Activated naive CD4-positive, alpha-beta T cell treated with anti-CD3 and anti-CD28 coated beads, Interleukin-2, amount 50 U/mL, for 72 hours (primary cell): Measurements from ENCODE around the gene OTOA. TPM values are rescaled to one million over a fixed set of nuclear protein-coding genes. Genes with fewer than 3 reads are reported as not detected.
"Not testable (repeated sequence)": the region's sequence is repeated elsewhere in the genome, so short reads cannot be mapped to it uniquely, and the experiment has no call there.

Experiments used
- ATAC-seq, 2 donors: fragments of 150-1000 bp; cut with Tn5 transposase; 2 replicates each; pipeline ENCODE4 v1.10.0; 2021; ENCODE audit warnings: mild to moderate bottlenecking in 2 of 2, moderate library complexity in 2 of 2
- DNase-seq, 2 donors: peaks; one replicate each; pipeline ENCODE4 v3.0.0; 2021 to 2022; ENCODE audit warnings: low spot score in 2 of 2
- H3K27ac Mint-ChIP-seq, 2 donors: one replicate each; pipeline ENCODE4 v1.8.0; 2022; ENCODE audit warnings: mild to moderate bottlenecking in 2 of 2, mixed read lengths in 2 of 2
- H3K36me3 Mint-ChIP-seq, 2 donors: one replicate each; pipeline ENCODE4 v1.8.0; 2022; ENCODE audit warnings: mixed read lengths in 2 of 2
- H3K9me3 Mint-ChIP-seq, 2 donors: one replicate each; pipeline ENCODE4 v1.8.0; 2022; ENCODE audit warnings: mixed read lengths in 2 of 2
- total RNA-seq, 2 donors: library from RNA; stranded (reverse); gene quantifications; one replicate each; pipeline ENCODE4 v1.2.3, GENCODE V29; 2022

Gene OTOA
- total RNA-seq, 2 donors from 2014 or later = 0.12 to 0.18 TPM

DNA sequence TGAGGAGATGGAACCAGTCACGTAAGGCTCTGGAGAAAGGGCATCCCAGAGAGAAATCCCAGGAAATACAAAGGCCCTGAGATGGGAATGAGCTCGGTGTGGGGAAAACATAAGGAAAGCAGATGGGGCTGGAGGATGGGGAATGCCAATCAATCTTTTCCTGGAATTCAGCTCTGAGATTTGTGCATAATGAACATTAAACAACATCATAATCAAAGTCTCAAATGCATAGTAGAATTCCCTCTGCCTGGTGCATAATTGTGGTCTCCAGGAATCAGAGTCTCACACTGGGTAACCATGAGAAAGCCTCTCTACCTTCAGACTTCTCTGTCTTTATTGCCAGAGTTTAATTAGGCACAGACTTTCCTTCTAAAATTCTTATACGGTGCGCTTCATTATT, 30.8 kb downstream of the OTOA start:
- no peaks in the 10 kb centered on the region for H3K9me3 Mint-ChIP-seq
- H3K36me3 Mint-ChIP-seq = no peaks in the 10 kb centered on the region
- DNase-seq (no peak), ATAC-seq (no peak)
- no peak overlapping the region for H3K27ac Mint-ChIP-seq

GRCh38 chr16:21697032-21697431, 33.3 kb downstream of the OTOA start:
- no peak for ATAC-seq
- H3K27ac Mint-ChIP-seq = no peak overlapping the region
- H3K9me3 Mint-ChIP-seq = no peaks in the 10 kb centered on the region
- DNase-seq = no peak
- H3K36me3 Mint-ChIP-seq = no peaks in the 10 kb centered on the region

- H3K27ac Mint-ChIP-seq = no peak overlapping the region
- no peaks in the 10 kb centered on the region for H3K36me3 Mint-ChIP-seq
- H3K9me3 Mint-ChIP-seq = no peaks in the 10 kb centered on the region
- no peak for ATAC-seq
- no peak for DNase-seq
Observed at GRCh38 chr16:21698169-21699032, 34.6 kb downstream of the OTOA start.

DNA sequence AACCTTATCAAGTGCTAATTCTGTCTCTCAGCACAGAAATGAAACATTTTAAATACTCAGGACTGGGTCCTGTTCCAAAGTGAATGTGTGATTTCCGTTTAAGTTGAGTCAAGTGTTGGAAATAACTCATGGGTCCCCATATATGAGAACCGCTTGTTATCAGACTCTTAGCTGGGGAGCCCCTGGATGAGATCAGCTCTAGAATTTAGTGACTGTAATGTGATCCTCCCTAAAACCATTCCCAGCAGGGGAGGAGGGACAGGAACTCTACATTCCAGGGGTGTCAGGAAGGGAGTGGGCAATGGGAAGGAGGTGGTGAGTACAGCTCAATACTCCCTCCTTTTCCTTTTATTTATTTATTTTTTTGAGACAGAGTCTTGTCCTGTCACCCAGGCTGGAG, 37.5 kb downstream of the OTOA start:
- DNase-seq = no peak
- no peak for ATAC-seq
- H3K9me3 Mint-ChIP-seq = no peaks in the 10 kb centered on the region
- no peak overlapping the region for H3K27ac Mint-ChIP-seq
- H3K36me3 Mint-ChIP-seq = no peaks in the 10 kb centered on the region

DNA sequence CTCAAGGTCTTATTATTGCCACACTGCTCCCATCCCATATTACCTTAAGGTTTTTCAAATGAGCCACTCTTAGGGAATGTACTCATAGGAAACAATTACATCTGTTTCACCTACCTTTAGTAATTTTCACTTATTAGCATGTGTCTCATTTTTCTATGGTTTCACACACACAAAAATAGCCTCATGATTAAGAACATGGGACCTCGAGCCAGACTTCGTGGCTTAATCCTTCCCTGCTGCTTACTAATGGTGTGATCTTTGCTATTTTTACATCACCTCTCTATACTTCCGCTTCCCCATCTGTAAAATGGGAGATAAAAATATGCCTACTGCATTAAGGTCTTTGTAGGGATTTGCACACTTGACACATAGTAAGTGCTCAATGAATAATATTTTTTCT, 38.5 kb downstream of the OTOA start:
- ATAC-seq (no peak), DNase-seq (no peak)
- no peaks in the 10 kb centered on the region for H3K9me3 Mint-ChIP-seq

GRCh38 chr16:21703156-21703555, 39.4 kb downstream of the OTOA start:
- ATAC-seq = no peak
- Mint-ChIP-seq H3K9me3 (no peaks in the 10 kb centered on the region), H3K36me3 (no peaks in the 10 kb centered on the region), H3K27ac (no peak overlapping the region)
- no peak for DNase-seq

More for the DNA sequence above, 38.5 kb downstream of the OTOA start:
- H3K27ac Mint-ChIP-seq = no peak overlapping the region
- no peaks in the 10 kb centered on the region for H3K36me3 Mint-ChIP-seq

DNA sequence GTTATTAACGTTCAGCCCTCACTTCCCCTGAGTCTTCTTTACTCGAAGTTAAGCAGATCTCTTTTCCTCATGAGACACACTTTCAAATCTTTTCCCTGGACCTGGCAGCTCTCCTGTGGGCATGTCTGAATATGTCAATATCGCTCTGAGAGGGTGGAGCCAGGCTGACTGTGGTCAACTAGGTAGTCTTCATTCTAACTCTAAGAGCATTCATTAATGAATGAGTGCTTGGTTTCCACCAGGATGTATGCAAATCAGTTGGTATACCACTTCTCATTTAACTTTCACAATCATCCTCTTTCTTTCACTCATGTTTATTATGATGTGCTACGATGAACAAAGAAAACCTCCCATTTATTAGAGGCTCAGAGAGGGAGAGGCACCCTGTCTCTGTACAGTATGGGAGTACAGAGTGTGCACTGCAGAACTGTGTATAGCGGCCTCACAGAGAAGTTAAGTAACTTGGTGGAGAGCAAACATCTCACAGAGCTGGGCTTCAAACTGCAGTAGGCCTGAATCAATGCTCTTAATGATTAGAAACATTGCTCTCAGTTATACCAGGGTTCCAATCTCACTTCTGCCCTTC, 39.9 kb downstream of the OTOA start:
- no peaks in the 10 kb centered on the region for H3K36me3 Mint-ChIP-seq
- no peaks in the 10 kb centered on the region for H3K9me3 Mint-ChIP-seq
- no peak overlapping the region for H3K27ac Mint-ChIP-seq
- no peak for ATAC-seq
- no peak for DNase-seq

- no peak for ATAC-seq
- Mint-ChIP-seq H3K9me3 (no peaks in the 10 kb centered on the region), H3K27ac (no peak overlapping the region), H3K36me3 (no peaks in the 10 kb centered on the region)
- DNase-seq = no peak
Observed at GRCh38 chr16:21704266-21704665, 40.5 kb downstream of the OTOA start.

DNA sequence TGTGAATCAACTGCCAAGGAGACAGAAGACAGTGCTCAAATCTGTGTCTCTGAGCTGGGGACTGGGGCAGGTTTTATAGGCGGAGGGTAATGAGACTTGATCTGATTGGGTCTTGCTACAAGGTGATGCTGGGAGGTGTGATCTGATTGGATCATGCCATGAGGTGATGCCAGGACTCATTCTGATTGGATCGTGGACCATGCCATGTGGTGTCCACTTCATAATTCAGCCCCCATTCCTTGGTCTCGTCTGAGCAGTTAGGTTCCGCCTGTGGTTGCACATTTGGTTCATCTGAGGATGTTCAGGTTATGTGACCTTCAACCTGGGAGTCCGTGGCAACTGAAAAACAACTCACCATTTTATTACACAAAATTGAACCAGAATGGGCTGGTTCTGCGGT, 41.0 kb downstream of the OTOA start:
- no peak overlapping the region for H3K27ac Mint-ChIP-seq
- ATAC-seq (no peak), DNase-seq (no peak)
- no peaks in the 10 kb centered on the region for H3K9me3 Mint-ChIP-seq
- H3K36me3 Mint-ChIP-seq = no peaks in the 10 kb centered on the region

DNA sequence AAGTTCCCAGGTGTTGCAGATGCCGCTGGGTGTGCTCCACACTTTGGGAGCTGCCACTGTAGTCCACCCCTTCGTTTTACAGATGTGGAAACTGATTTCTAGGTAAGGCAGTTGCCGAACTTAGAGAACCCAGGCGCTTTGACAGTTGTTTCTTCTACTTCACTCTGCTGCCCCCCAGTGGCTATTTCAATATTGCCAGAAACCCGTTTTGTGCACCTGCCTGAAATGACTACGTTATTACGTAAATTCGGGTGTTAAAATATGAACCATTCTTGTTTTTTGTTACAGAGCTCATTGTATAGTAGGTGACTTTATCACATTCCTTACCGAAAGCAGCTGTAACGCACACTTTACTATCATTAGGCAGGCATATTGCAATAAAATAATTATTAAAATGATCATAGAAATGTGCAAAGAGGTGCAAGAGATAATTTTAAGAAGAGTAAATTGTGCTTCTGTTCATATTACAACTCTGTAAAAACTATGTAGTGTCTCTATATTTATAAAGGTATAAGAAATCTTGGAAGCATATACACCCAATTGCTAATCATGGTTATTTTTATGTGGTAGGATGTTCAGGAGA, 44.9 kb downstream of the OTOA start:
- no peak overlapping the region for H3K27ac Mint-ChIP-seq
- peak; percentile 58 to 72 for ATAC-seq
- DNase-seq = peak; percentile 66 to 91
- no peaks in the 10 kb centered on the region for H3K36me3 Mint-ChIP-seq
- H3K9me3 Mint-ChIP-seq = no peaks in the 10 kb centered on the region

DNA sequence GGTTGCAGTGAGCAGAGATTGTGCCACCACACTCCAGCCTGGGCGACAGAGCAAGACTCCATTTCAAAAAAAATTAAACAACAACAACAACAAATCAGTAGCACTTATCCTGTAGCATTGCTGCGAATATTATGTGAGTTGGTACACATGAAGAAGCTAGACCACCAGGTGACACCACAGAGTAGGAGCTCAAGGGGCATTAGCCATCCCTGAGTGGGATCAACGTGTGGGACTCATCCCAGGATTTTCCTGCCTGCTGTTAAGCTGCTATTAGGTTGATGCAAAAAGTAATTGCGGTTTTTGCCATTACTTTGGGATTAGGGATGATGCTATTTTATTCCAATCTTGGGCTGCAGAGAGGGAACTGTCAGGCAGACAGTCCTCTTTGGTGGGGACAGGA, 47.2 kb downstream of the OTOA start:
- no peak for ATAC-seq
- no peak for DNase-seq
- H3K9me3 Mint-ChIP-seq = no peaks in the 10 kb centered on the region
- H3K36me3 Mint-ChIP-seq = no peaks in the 10 kb centered on the region
- no peak overlapping the region for H3K27ac Mint-ChIP-seq

GRCh38 chr16:21713549-21714368, 50.0 kb downstream of the OTOA start:
- no peak overlapping the region for H3K27ac Mint-ChIP-seq
- ATAC-seq (no peak), DNase-seq (no peak)
- no peaks in the 10 kb centered on the region for H3K9me3 Mint-ChIP-seq
- no peaks in the 10 kb centered on the region for H3K36me3 Mint-ChIP-seq

DNA sequence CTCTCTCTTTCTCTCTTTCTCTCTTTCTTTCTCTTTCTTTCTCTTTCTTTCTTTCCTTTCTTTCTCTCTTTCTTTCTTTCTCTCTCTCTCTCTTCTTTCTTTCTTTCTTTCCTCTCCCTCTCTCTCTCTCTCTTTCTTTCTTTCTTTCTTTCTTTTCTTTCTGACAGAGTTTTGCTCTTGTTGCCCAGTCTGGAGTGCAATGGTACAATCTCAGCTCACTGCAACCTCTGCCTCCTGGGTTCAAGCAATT, 50.5 kb downstream of the OTOA start:
- not testable (repeated sequence) for H3K27ac Mint-ChIP-seq, H3K9me3 Mint-ChIP-seq, DNase-seq, ATAC-seq, H3K36me3 Mint-ChIP-seq

GRCh38 chr16:21717608-21718007, 53.8 kb downstream of the OTOA start:
- ATAC-seq = no peak
- no peak for DNase-seq

GRCh38 chr16:21719283-21719682, 55.5 kb downstream of the OTOA start:
- no peak for ATAC-seq
- DNase-seq = no peak
- Mint-ChIP-seq H3K36me3 (peaks cover 0 to 9% of the 10 kb centered on the region in 2 donors), H3K9me3 (peaks cover 0 to 8% of the 10 kb centered on the region in 2 donors), H3K27ac (no peak overlapping the region)

More at GRCh38 chr16:21717608-21718007, 53.8 kb downstream of the OTOA start:
- Mint-ChIP-seq H3K36me3 (no peaks in the 10 kb centered on the region), H3K9me3 (no peaks in the 10 kb centered on the region), H3K27ac (no peak overlapping the region)

- Mint-ChIP-seq H3K27ac (no peak overlapping the region), H3K36me3 (peaks cover 0 to 9% of the 10 kb centered on the region in 2 donors), H3K9me3 (peaks cover 0 to 8% of the 10 kb centered on the region in 2 donors)
- no peak for DNase-seq
- ATAC-seq = no peak
Observed at GRCh38 chr16:21720533-21720932, 56.8 kb downstream of the OTOA start.

- no peak for DNase-seq
- Mint-ChIP-seq H3K9me3 (peaks cover 0 to 13% of the 10 kb centered on the region in 2 donors), H3K36me3 (peaks cover 0 to 9% of the 10 kb centered on the region in 2 donors), H3K27ac (no peak overlapping the region)
- no peak for ATAC-seq
Observed at GRCh38 chr16:21722771-21723455, 59.1 kb downstream of the OTOA start.
